Lower lobe of right lung (tissue), 2 donors: ENCODE results near the gene RNF135. TPM values are rescaled to one million over a fixed set of nuclear protein-coding genes. Genes with fewer than 3 reads are reported as not detected.
"Not testable (repeated sequence)": the region's sequence is repeated elsewhere in the genome, so short reads cannot be mapped to it uniquely, and the experiment has no call there.

Experiments
- ATAC-seq, 2 donors: fragments of 200-7000 bp; cut with Tn5 transposase; one replicate each; pipeline ENCODE4 v1.9.1; 2020 to 2022; ENCODE audit warnings: mild to moderate bottlenecking in 2 of 2, moderate library complexity in 2 of 2
- DNase-seq: peaks from one replicate; pipeline ENCODE4 v3.0.0-alpha.2; 2020
- H3K27ac ChIP-seq: fragments of 200-600 bp; one replicate; pipeline ENCODE4 v1.8.0; 2022
- H3K27me3 ChIP-seq: fragments of 200-600 bp; one replicate; pipeline ENCODE4 v1.8.0; 2022; ENCODE audit warnings: low read depth
- H3K36me3 ChIP-seq: fragments of 200-600 bp; one replicate; pipeline ENCODE4 v1.8.0; 2022; ENCODE audit warnings: mild to moderate bottlenecking
- H3K4me1 ChIP-seq: fragments of 200-600 bp; one replicate; pipeline ENCODE4 v1.8.0; 2022
- H3K4me3 ChIP-seq: fragments of 200-600 bp; one replicate; pipeline ENCODE4 v1.8.0; 2022; ENCODE audit warnings: mild to moderate bottlenecking
- H3K9me3 ChIP-seq: fragments of 200-600 bp; one replicate; pipeline ENCODE4 v1.8.0; 2022
- intact Hi-C: fragments of 100-400 bp; cut with DNase I; formaldehyde crosslinking; loops from one replicate; pipeline ENCODE4 v1.11.0; 2022
- total RNA-seq: library from RNA; stranded (reverse); fragmentation: NEBNext Ultra II Directional; extraction: Animal tissue kit (Norgen Biotek cat#: 25700); gene quantifications from one replicate; pipeline ENCODE4 v1.2.1, GENCODE V29; 2021
- TF ChIP-seq, protein P1 (sequence below): fragments of 200-600 bp; IDR thresholded peaks from one replicate; pipeline ENCODE4 v1.8.0; 2022; ENCODE audit warnings: antibody characterized with exemption, mild to moderate bottlenecking
- donor health status: DM: no; HTN: yes; CAD: no; lungs with severe emphysema.

Gene RNF135
- total RNA-seq, 1 donor from 2014 or later, result 29.2 TPM

DNA sequence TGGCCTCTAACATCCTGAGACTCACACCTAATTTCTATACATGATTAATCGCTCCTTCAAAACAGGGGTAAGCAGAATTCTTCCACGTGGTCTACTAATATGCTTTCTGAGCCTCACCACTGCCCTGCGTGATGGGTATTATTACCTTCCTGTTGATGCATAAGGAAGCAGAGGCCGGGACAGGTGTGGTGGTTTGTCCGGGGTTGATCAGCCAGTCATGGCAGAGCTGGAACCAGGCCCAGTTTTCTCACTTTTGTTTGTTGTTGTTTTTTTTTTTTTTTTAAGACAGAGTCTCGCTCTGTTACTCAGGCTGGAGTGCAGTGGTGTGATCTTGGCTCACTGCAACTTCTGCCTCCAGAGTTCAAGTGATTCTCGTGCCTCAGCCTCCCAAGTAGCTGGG, 31.2 kb downstream of the RNF135 start:
- Histone ChIP-seq H3K4me1 (no peaks in the 10 kb centered on the region), H3K36me3 (peaks cover 57% of the 10 kb centered on the region), H3K4me3 (no peak overlapping the region), H3K9me3 (no peaks in the 10 kb centered on the region), H3K27ac (no peak overlapping the region), H3K27me3 (no peaks in the 10 kb centered on the region)
- ATAC-seq (no peak), DNase-seq (no peak)
- TF ChIP-seq, protein P1, sequence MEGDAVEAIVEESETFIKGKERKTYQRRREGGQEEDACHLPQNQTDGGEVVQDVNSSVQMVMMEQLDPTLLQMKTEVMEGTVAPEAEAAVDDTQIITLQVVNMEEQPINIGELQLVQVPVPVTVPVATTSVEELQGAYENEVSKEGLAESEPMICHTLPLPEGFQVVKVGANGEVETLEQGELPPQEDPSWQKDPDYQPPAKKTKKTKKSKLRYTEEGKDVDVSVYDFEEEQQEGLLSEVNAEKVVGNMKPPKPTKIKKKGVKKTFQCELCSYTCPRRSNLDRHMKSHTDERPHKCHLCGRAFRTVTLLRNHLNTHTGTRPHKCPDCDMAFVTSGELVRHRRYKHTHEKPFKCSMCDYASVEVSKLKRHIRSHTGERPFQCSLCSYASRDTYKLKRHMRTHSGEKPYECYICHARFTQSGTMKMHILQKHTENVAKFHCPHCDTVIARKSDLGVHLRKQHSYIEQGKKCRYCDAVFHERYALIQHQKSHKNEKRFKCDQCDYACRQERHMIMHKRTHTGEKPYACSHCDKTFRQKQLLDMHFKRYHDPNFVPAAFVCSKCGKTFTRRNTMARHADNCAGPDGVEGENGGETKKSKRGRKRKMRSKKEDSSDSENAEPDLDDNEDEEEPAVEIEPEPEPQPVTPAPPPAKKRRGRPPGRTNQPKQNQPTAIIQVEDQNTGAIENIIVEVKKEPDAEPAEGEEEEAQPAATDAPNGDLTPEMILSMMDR, result no peak
- intact Hi-C loops, result no loop called here

DNA sequence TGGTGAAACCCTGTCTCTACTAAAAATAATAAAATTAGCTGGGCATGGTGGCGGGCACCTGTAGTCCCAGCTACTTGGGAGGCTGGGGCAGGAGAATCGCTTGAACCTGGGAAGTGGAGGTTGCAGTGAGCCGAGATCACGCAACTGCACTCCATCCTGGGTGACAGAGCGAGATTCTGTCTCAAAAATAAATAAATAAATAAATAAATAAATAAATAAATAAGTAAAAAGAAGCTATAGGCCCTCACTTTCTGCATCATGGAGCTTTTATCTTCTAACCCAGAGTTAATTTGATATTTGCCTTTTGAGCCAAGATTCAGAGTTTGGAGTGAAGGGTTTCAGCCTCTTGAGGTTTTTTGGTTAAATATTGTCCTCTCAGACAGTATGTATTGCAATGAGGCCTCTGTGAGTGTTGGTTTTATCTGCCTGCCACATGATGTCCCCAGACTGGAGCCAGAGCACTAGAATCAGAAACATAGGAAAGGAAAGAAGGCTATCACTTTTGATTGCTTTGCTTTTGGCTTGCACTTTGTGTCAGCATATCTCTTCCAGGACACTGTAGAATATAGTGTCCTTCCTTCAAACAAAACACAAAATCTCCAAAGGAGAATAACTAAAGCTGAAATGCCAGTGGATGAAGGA, 32.5 kb downstream of the RNF135 start:
- TF ChIP-seq, protein P1, result no peak
- Histone ChIP-seq H3K4me3 (no peak overlapping the region), H3K4me1 (peaks cover 8% of the 10 kb centered on the region), H3K36me3 (peaks cover 44% of the 10 kb centered on the region), H3K27ac (no peak overlapping the region), H3K9me3 (no peaks in the 10 kb centered on the region), H3K27me3 (no peaks in the 10 kb centered on the region)
- no peak for ATAC-seq
- intact Hi-C loops, result no loop called here
- no peak for DNase-seq

DNA sequence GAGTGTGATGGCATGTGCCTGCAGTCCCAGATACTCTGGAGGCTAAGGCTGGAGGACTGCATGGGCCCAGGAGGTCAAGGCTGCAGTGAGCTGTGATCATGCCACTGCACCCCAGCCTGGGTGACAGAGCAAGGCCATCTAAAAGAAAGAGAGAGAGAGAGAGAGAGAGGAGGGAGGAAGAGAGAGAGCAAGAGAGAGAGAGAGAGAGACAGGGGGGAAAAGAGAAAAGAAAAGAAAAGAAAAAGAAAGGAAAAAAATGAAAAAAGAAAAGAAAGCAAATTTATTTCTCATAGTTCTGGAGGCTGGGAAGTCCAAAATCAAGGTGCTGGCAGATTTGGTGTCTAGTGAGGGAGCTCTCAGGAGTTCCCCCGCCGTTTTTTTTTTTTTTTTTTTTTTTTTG, 33.3 kb downstream of the RNF135 start:
- ATAC-seq (no peak), DNase-seq (no peak)
- intact Hi-C loops, result no loop called here
- no peaks in the 10 kb centered on the region for H3K27me3 ChIP-seq
- no peaks in the 10 kb centered on the region for H3K9me3 ChIP-seq
- TF ChIP-seq, protein P1, result no peak
- no peak overlapping the region for H3K27ac ChIP-seq
- peaks cover 36% of the 10 kb centered on the region for H3K36me3 ChIP-seq
- no peak overlapping the region for H3K4me3 ChIP-seq
- H3K4me1 ChIP-seq, result peaks cover 8% of the 10 kb centered on the region

DNA sequence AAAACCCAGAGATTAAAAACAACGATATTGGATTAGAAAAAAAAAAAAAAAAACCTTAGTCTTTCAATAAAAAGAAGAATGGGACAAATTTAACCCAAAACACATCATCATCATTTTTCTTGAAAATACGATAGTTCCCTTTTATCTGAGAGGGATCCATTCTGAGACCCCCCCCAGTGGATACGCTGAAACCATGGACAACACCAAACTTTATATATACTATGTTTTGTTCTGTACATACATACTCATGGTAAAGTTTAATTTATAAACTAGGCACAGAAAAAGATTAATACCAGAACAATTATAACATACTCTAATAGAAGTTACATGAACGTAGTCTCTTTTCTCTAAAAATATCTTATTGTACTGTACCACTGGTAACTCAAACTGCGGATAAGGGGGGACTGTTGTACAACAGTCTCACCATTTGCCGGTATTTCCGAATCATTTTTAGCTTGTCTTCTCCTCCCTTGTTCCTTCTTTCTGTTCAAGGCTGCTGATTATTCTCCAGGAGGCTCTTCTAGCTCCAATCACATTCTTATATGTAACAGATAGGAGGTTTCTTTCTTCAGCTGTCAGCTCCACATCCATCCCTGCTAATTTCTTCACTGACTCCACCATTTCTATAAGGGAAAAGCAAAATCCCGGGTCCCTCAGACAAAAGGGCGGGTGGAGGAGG, 37.0 kb downstream of the RNF135 start:
- ATAC-seq (no peak), DNase-seq (no peak)
- TF ChIP-seq, protein P1, result no peak
- Histone ChIP-seq H3K36me3 (peaks cover 9% of the 10 kb centered on the region), H3K27ac (peak overlapping the region; percentile 80), H3K9me3 (no peaks in the 10 kb centered on the region), H3K4me1 (peaks cover 8% of the 10 kb centered on the region), H3K27me3 (no peaks in the 10 kb centered on the region), H3K4me3 (peak overlapping the region; percentile 64)
- intact Hi-C loops, result no loop called here

DNA sequence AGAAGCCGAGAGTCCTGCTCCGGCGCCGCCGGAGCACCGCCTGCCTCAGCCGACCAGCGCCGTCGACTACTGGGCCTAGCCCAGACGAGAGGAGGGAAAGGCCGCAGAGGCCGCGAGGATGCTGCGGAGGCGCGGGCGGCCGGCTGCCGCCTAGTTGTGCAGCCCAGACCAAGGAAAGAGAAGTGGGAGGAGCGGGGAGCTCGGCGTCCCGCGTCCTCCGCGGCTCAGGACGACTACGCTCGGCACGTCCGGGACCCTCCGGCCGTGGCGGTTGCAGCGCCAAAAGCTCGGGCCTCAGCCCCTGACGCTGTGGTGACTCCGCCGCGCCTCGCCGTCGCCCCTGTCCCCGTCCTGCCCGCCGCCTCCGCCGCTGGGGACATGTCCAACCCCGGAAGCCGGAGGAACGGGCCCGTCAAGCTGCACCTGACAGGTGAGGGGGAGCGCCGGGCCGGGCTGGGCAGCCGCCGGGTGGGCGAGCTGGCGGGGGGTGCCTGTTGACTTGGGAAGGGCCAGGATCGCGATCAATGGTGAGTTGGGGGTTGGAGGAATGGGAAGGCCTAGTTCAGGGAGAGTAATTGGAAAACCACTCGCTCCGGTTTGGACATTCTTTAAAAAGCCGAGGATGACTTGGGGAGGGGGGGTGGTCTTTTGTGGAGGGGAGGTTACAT, 37.7 kb downstream of the RNF135 start:
- Histone ChIP-seq H3K4me3 (peak overlapping the region; percentile 64), H3K9me3 (no peaks in the 10 kb centered on the region), H3K27ac (peak overlapping the region; percentile 80), H3K4me1 (peaks cover 8% of the 10 kb centered on the region), H3K36me3 (peaks cover 8% of the 10 kb centered on the region), H3K27me3 (no peaks in the 10 kb centered on the region)
- DNase-seq (peak; percentile 78), ATAC-seq (peak; percentile 91 to 93)
- TF ChIP-seq, protein P1, result no peak
- intact Hi-C loops, result no loop called here

DNA sequence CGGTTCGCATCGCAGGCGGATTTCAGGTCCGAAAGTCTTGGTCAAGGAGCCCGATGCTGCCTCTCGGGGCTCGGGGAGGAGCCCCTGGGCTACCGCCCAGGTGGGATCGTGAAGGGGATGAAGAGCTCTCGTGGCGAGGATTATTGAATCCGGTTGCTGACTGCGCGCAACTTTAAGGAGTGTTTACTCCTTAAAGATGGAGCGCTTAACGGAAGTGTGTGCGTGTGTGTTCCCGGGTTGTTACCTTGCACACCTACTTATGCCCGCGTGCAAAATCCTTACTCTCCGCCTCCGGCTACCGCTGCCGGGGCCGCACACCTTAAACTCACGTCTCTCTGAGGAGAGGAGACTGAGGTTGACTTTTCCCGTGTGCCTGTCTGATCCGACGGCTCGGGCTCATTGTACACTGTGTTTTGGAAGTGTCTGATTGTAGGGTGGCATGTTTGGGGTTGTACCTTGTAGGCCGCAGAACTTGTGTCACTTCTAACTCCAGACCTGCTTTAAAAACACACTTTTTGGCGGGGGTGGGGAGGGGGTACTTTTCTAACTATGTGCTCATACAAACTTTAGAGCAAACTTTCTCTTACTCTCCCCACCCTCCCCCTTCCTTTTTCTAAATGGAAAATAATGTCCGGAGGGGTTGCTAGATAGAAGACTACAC, 38.3 kb downstream of the RNF135 start:
- peak; percentile 60 to 66 for ATAC-seq
- Histone ChIP-seq H3K27ac (peak overlapping the region; percentile 80), H3K4me3 (peak overlapping the region; percentile 64)
- H3K4me1 ChIP-seq, DNase-seq, intact Hi-C loops, H3K27me3 ChIP-seq, H3K9me3 ChIP-seq, H3K36me3 ChIP-seq: not testable (repeated sequence)

DNA sequence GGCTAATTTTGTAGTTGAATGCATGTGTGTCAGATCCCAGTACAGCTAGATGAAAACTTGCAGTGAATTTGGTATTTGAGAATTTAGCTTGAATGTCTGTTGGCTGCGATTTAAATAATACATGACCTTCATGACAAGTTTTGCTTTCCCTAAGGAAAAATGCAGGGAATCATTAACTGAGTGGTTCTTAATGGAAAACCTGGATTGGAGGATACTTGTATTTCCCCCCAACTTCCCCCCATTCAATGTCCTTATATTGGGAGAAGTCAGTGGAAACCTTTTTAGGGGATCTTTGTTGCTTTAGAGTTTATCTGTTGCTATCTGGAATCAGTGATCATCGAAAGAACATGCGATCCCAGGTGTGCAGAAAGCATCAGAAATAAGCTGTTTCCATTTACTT, 39.2 kb downstream of the RNF135 start:
- intact Hi-C loops, result loop anchor here (10.0 kb wide), 1 partner anchor 205 kb away; no protein-coding TSS in a partner anchor
- H3K4me3 ChIP-seq, H3K27ac ChIP-seq, H3K9me3 ChIP-seq, ATAC-seq, H3K4me1 ChIP-seq, H3K27me3 ChIP-seq, DNase-seq, H3K36me3 ChIP-seq: not testable (repeated sequence)
